Bronchial epithelial cell (primary cell): ENCODE results near the gene CXCL3. TPM values are rescaled to one million over a fixed set of nuclear protein-coding genes. Genes with fewer than 3 reads are reported as not detected.

Experiments used
- DNase-seq: peaks from one replicate; pipeline ENCODE4 v3.0.0-alpha.2; 2010; ENCODE audit warnings: low read depth
- FAIRE-seq: peaks from 2 replicates; lab custom pipeline; 2011; peaks lifted over from hg19 to GRCh38; lab: Jason Lieb, UNC
- H3K27me3 ChIP-seq: 2 replicates; pipeline ENCODE4 v1.5.1; 2011; ENCODE audit warnings: low read length; ENCODE audit not compliant: control insufficient read depth, insufficient read depth
- H3K36me3 ChIP-seq: 2 replicates; pipeline ENCODE4 v1.5.1; 2011; ENCODE audit warnings: low read length; ENCODE audit not compliant: control insufficient read depth, insufficient read depth
- H3K4me3 ChIP-seq: 2 replicates; pipeline ENCODE4 v1.5.1; 2011; ENCODE audit warnings: mild to moderate bottlenecking, low read depth, low read length, control low read depth
- CTCF ChIP-seq: IDR thresholded peaks from 2 replicates; pipeline ENCODE4 v1.5.1; 2011; ENCODE audit warnings: mild to moderate bottlenecking, moderate library complexity, low read length, control low read depth, inconsistent platforms; ENCODE audit not compliant: insufficient read depth, severe bottlenecking
- total RNA-seq: library from RNA; depleted of rRNA; stranded (reverse); fragments of >200 nt; gene quantifications from 2 replicates; pipeline ENCODE4 v1.2.1, GENCODE V29; 2014

Gene CXCL3
- total RNA-seq, 1 donor from 2014 or later, result 0.26 TPM

- no peak for TF ChIP-seq CTCF
- no peak for FAIRE-seq
- no peaks in the 10 kb centered on the region for H3K36me3 ChIP-seq
- no peak for DNase-seq
- no peaks in the 10 kb centered on the region for H3K27me3 ChIP-seq
- no peak overlapping the region for H3K4me3 ChIP-seq
These were observed 49.5 kb downstream of the CXCL3 start for GRCh38 chr4:73989031-73989430.

GRCh38 chr4:73988061-73988460 lies 50.4 kb downstream of the CXCL3 start, which contains the start of gene PPBP:
TSS of gene PPBP (minus strand) at chr4:73988190. CDS start at chr4:73988103, 87 bp downstream.
- FAIRE-seq (no peak), DNase-seq (peak; percentile 34)
- Histone ChIP-seq H3K27me3 (no peaks in the 10 kb centered on the region), H3K36me3 (no peaks in the 10 kb centered on the region), H3K4me3 (no peak within 1 kb of the TSS)
- no peak for TF ChIP-seq CTCF

Other genes with a start within 250 kb of the CXCL3 start
- 0.26 TPM in 1 of 2 replicates, not detected in the other for gene CXCL6, start 202.0 kb downstream of the CXCL3 start, total RNA-seq
- gene PF4V1, start 185.4 kb downstream of the CXCL3 start, total RNA-seq, result 1.6 TPM in 1 of 2 replicates, not detected in the other
- 4.2 and 5.2 TPM in 2 replicates for gene CXCL1, start 169.3 kb downstream of the CXCL3 start, total RNA-seq
- gene PF4, start 56.7 kb downstream of the CXCL3 start, total RNA-seq, result not detected in 2 replicates
- 0.13 and 0.26 TPM in 2 replicates for gene PPBP, start 50.5 kb downstream of the CXCL3 start, total RNA-seq
- 0.51 and 0.53 TPM in 2 replicates for gene CXCL5, start 40.0 kb downstream of the CXCL3 start, total RNA-seq
- 5.5 and 7.9 TPM in 2 replicates for gene CXCL2, start 60.5 kb upstream of the CXCL3 start, total RNA-seq
- gene MTHFD2L, start 119.4 kb upstream of the CXCL3 start, total RNA-seq, result 24.2 and 29.0 TPM in 2 replicates